NCI-H345 treated with DMSO at 0.1 percent for 48 hours (cell line): ENCODE measurements around the gene PITPNM3.
A peak's percentile ranks its signal among the peaks of the same experiment; 100 is the strongest.

ENCODE experiments used
- DNase-seq: peaks from one replicate; lab custom pipeline; 2025; ENCODE audit not compliant: unreplicated experiment; lab: John Stamatoyannopoulos, UW

PITPNM3 gene

DNA sequence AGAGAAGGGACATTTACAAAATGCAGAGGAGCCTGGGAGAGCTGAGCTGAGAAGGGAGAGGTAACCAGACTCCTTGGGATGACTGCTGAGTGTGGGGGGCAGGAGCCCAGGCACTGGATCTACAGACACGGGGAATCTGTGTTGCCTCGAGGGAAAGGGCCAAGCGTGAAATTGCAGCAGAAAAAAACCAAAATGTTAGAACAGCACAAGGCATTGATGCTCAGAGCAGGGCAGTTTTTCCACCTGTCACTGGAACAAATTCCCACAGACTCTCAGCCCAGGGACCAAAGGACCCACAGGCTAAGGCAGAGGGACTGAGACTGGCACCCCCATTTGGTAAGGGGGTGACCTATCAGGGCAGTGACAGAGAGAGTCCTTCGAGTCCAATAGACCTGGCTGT, 2.0 kb downstream of the PITPNM3 start:
- DNase-seq: no peak

- DNase-seq: peak; percentile 42
Observed at GRCh38 chr17:6551869-6552531, 4.4 kb downstream of the PITPNM3 start.

- no peak for DNase-seq
Observed at GRCh38 chr17:6551356-6551755, 5.0 kb downstream of the PITPNM3 start.

- no peak for DNase-seq
Observed at GRCh38 chr17:6549384-6550036, 6.8 kb downstream of the PITPNM3 start.

DNA sequence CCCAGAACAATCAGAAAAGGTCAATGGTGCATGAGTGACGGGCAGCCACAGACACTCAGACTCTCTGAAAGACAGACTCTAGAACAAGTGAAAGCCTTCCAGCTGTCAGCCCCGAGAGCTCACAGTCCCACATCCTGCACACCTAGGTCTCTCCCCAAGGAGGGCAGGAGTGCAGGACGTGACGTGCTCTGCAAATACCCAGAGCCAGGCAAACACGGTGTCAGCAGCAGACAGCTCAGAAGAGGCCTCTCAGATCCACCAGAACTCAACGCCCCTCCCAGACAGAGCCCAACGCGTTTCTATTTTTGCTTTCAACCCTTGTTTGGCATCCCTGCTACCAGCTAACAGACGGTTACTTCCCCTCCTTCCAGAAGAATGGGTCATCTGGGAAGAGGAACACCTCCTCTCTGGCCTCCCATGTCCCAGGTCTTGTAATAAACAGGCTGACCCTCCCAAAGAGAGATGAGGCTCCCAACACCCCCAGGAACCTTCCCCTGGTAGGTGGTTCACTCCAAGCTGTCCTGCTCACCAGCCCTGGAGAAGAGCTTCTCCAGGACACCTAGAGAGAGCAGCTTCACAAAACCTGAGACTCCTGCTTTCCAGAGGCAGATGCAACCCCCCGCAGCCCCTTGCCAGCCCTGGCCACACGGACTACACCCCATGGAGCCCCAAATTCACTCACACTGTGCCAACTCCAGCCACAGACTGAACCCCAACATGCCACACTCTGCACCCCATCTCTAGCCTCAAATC, 7.6 kb downstream of the PITPNM3 start:
- no peak for DNase-seq

GRCh38 chr17:6548034-6548433, 8.3 kb downstream of the PITPNM3 start:
- DNase-seq: no peak

DNA sequence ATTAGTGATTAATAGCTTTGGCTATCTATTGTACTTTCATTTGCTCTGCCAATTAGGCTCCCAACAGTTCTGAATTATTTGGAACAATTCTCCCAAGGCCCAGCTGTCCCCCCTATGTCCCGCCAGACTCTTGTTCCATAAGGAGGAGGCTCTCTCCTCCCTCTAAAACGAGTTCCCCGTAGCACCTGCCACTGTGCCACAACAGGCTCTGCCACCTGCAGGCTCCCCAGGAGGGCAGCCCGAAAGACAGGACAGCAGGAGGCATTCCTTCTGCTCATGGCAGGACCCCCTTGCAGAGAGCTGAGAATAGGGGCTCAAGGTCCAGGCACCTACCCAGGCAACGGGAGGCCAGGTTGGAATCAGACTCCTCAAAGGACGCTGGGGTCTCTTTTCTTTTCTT, 9.0 kb downstream of the PITPNM3 start:
- no peak for DNase-seq

DNA sequence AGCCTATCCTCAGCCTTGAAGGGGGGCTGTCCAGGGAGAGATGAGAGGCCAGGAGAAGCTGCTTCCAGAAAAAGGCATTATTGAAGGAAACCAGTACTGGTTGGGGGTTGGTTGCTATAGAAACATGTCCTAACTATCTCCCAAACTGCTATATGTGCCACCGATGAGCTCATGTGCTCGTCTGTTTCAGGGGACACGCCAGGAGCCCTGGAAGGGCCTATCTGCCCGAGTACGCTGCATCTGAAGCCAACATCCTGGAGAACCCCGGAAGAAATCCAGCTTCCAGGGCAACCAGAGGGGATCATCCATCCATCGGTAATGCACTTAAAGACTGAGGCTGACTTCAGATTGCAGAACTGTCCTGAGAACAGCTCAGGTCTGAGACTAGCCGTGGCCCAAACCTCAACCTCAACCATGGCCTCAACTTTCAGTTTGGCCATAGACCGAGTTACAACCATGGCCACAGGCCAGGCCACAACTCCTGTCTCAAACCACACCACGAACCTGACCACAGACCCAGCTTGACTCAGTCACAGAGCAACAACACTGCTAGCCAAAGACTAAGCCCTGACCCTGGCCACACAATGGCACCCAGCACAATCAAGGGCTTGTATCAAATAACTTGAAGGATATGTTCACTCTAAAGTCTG, 10.2 kb downstream of the PITPNM3 start:
- DNase-seq: no peak

GRCh38 chr17:6545291-6545690, 11.1 kb downstream of the PITPNM3 start:
- DNase-seq: no peak

DNA sequence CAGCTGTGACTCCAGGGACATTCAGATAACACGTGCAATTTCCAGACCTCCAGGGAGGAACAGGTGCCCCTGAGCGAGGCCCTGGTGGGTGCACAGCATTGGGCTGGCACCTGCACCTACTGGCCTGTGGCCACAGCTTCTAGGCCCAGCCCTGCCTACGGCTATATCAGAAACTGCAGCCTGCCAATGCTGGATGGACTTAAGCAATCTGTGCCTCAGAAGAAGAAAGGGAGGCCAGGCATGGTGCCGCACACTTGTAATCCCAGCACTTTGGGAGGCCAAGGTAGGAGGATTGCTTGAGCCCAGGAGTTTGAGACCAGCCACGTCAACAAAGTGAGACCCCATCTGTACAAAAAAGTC, 12.4 kb downstream of the PITPNM3 start:
- no peak for DNase-seq

DNA sequence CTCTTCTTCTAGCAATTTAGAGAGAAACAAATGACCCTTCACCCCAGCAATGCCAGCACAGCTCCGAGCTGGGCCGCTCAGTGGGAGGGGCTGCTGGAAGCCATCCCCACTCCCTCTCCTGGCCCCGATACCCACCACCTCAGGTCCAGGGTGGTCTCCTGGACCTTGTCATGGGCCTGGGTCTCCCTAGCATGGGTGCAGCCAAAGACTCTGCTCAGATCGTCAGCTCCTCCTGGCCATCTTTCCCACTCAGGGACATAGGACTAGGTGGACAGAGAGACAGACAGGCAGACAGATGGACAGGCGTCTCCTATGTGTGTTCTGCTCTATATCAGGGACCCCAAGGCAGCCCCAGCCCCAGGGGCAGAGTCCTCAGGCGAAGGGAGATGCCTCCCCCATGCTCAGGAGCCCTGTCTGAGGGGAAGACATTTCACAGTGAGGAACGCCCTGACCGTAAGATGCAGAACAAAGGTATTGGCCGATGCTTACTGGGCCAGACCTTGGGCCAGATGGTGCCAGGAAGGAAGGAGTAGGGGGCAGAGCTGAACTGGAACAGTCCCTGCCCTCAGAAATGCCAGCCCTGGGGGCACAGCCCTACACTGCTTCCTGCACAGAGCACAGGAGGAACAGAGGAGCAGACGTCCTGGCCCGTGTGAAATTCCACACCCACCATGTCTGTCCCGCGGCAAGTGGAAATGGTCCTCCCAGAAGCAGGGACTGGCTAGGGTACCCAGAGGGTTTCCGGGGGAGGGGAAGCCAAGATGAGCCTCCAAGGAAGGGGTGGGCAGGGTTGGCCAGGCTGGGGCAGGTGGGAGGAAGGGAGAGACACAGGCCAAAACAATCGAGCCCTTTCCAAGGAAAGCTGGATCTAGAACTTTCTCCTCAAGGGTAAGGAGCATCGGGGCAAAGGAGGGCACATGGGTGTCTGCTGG, 13.0 kb downstream of the PITPNM3 start:
- DNase-seq: no peak

DNA sequence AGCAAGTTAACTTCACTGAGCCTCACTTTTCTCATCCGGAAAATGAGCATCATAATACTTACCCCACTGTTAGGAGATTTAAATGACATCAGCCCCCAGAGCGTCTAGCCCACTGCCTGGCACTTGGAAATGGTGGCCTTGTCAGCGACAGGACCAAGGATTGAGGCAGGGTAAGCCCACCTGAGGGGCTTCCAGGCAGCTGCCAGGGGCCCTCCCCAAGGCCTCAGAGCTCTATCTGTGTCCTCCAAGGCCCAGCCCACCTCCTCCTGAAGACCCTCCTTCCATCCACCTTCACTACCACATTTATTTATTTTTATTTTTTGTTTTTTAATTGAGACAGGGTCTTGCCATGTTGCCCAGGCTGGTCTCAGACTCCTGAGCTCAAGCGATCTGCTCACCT, 13.8 kb downstream of the PITPNM3 start:
- no peak for DNase-seq

GRCh38 chr17:6541886-6542285, 14.5 kb downstream of the PITPNM3 start:
- DNase-seq: no peak

GRCh38 chr17:6539871-6540270, 16.5 kb downstream of the PITPNM3 start:
- no peak for DNase-seq

- no peak for DNase-seq
Observed at GRCh38 chr17:6536566-6537065, 19.7 kb downstream of the PITPNM3 start.

GRCh38 chr17:6536053-6536452, 20.3 kb downstream of the PITPNM3 start:
- DNase-seq: no peak

GRCh38 chr17:6534846-6535514, 21.4 kb downstream of the PITPNM3 start:
- no peak for DNase-seq

GRCh38 chr17:6532441-6532885, 23.9 kb downstream of the PITPNM3 start:
- no peak for DNase-seq

- no peak for DNase-seq
Observed at GRCh38 chr17:6531575-6531974, 24.8 kb downstream of the PITPNM3 start.
